ENCODE measurements around the gene PPP2R2C.

- TF ChIP-seq EZH2 (IDR thresholded peaks at IDR 0.05; ENCODE audit: borderline replicate concordance, low read length) = no peak
- TF ChIP-seq, protein P1, sequence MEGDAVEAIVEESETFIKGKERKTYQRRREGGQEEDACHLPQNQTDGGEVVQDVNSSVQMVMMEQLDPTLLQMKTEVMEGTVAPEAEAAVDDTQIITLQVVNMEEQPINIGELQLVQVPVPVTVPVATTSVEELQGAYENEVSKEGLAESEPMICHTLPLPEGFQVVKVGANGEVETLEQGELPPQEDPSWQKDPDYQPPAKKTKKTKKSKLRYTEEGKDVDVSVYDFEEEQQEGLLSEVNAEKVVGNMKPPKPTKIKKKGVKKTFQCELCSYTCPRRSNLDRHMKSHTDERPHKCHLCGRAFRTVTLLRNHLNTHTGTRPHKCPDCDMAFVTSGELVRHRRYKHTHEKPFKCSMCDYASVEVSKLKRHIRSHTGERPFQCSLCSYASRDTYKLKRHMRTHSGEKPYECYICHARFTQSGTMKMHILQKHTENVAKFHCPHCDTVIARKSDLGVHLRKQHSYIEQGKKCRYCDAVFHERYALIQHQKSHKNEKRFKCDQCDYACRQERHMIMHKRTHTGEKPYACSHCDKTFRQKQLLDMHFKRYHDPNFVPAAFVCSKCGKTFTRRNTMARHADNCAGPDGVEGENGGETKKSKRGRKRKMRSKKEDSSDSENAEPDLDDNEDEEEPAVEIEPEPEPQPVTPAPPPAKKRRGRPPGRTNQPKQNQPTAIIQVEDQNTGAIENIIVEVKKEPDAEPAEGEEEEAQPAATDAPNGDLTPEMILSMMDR (conservative IDR thresholded peaks at IDR 0.05 in 1 of 2, IDR thresholded peaks at IDR 0.05 in 1 of 2; ENCODE audit: extremely low read depth in 1 of 2, insufficient read depth in 1 of 2, low read depth in 1 of 2, low read length in 2 of 2) = no peak
These were observed 92.4 kb downstream of the PPP2R2C start for GRCh38 chr4:6379767-6380745.

Data from mammary epithelial cell (primary cell).